ENCODE results near the gene SORCS1. TPM values are rescaled to one million over a fixed set of nuclear protein-coding genes. Genes with fewer than 3 reads are reported as not detected.

SORCS1 gene
- total RNA-seq, 4 donors from 2014 or later: 1.2 to 11.8 (median 6.2) TPM

DNA sequence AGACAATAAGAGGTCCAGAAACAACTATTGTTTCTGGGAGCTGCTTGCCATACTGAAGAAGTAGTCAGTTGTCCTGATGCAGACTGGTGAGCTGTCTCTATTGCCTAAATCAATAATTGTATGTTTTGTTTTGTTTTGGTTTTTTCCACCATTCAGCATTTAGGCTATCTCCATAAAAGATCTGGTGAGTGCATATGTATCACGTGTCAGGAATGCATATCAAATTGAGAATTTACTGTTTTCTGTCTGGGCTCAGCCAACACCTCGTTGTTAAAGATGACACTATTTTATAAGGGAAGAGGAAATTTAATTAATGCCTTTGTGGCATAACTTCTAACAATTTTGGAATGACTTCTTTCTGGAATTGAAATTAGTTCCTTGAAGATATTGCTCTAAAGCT lies 66.2 kb downstream of the SORCS1 start:
- intact Hi-C loops (cut with DNase I): no loop called here
- WGBS, 2 donors: 81 to 84% methylated on average over 2 of the region's 2 CpGs
- no peak overlapping the region for H3K4me3 ChIP-seq (replicated peaks in 1 of 3)
- no peaks in the 10 kb centered on the region for H3K4me1 ChIP-seq
- H3K27me3 ChIP-seq: no peaks in the 10 kb centered on the region
- no peak for DNase-seq
- no peak overlapping the region for H3K27ac ChIP-seq
- no peak for TF ChIP-seq POLR2A (IDR thresholded peaks at IDR 0.05)
- no peaks in the 10 kb centered on the region for H3K36me3 ChIP-seq
- no peaks in the 10 kb centered on the region for H3K9me3 ChIP-seq

DNA sequence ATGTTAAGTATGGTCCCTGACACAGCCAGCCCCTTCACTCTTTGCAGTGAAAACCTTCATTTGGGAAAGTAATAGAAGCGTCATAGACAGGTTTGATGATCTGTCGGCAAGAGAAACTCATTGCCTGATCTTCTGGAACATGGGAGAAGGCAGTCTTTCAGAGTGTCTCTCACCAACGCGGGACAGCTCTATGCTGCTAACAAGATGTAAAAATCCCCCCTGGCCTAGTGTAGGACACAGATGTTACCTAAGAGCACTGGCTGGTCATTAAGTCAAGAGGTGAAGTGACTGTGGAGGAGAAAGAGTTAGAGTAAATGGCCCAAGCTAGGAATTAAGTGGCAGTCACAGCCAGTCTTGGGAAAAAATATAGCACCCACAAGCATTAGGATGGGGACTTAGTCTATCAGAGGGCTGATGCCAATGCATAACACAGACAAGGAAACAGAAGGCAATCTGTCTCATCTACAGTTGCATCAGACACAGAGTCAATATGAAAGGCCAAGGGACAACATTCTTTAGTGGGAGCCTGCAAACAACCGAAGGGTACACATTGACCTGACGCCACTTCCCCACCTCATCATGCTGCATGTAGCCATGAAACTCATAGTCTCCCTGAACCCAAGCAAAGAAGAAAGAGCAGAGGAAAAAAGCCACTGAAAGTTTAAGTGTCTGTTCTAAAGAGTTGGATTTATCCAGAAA lies 69.5 kb downstream of the SORCS1 start:
- no peaks in the 10 kb centered on the region for H3K4me1 ChIP-seq
- WGBS, 2 donors: 89 to 95% methylated on average over 6 of the region's 6 CpGs
- H3K4me3 ChIP-seq (replicated peaks in 1 of 3): no peak overlapping the region
- no peaks in the 10 kb centered on the region for H3K27me3 ChIP-seq
- intact Hi-C loops (cut with DNase I): no loop called here
- H3K9me3 ChIP-seq: no peaks in the 10 kb centered on the region
- TF ChIP-seq, protein P1, sequence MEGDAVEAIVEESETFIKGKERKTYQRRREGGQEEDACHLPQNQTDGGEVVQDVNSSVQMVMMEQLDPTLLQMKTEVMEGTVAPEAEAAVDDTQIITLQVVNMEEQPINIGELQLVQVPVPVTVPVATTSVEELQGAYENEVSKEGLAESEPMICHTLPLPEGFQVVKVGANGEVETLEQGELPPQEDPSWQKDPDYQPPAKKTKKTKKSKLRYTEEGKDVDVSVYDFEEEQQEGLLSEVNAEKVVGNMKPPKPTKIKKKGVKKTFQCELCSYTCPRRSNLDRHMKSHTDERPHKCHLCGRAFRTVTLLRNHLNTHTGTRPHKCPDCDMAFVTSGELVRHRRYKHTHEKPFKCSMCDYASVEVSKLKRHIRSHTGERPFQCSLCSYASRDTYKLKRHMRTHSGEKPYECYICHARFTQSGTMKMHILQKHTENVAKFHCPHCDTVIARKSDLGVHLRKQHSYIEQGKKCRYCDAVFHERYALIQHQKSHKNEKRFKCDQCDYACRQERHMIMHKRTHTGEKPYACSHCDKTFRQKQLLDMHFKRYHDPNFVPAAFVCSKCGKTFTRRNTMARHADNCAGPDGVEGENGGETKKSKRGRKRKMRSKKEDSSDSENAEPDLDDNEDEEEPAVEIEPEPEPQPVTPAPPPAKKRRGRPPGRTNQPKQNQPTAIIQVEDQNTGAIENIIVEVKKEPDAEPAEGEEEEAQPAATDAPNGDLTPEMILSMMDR (IDR thresholded peaks at IDR 0.05): no peak
- TF ChIP-seq POLR2A (IDR thresholded peaks at IDR 0.05): no peak
- no peaks in the 10 kb centered on the region for H3K36me3 ChIP-seq
- H3K27ac ChIP-seq: no peak overlapping the region
- DNase-seq: no peak

GRCh38 chr10:107092321-107092720 lies 72.2 kb downstream of the SORCS1 start:
- Histone ChIP-seq H3K4me3 (replicated peaks in 1 of 3) (no peak overlapping the region), H3K4me1 (no peaks in the 10 kb centered on the region), H3K27me3 (no peaks in the 10 kb centered on the region), H3K36me3 (no peaks in the 10 kb centered on the region), H3K9me3 (no peaks in the 10 kb centered on the region), H3K27ac (no peak overlapping the region)
- intact Hi-C loops (cut with DNase I): no loop called here
- TF ChIP-seq, protein P1 (IDR thresholded peaks at IDR 0.05): no peak
- no peak for TF ChIP-seq POLR2A (IDR thresholded peaks at IDR 0.05)
- no peak for DNase-seq
- 62 to 75% methylated on average over 1 of the region's 1 CpG for WGBS, 2 donors

DNA sequence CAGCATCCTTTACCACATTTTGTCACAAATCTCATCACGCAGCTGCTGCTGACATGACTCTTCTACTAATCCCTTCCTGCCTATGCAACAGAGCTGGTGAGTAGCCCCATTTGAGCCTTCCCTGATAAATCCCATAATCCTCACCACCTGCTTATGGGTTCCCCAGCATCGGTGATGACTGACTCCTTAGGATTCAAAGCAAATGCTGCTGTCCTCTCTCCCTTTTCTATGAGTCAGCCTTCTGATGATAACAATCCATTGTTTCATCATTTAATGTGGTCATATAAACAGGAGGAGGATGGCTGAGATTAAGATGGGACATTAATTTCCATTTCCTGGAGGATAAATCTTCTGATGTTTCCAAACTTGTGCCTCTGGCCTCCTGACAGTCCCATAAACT lies 73.4 kb downstream of the SORCS1 start:
- Histone ChIP-seq H3K27me3 (no peaks in the 10 kb centered on the region), H3K9me3 (no peaks in the 10 kb centered on the region), H3K4me3 (replicated peaks in 1 of 3) (no peak overlapping the region), H3K4me1 (no peaks in the 10 kb centered on the region), H3K27ac (no peak overlapping the region), H3K36me3 (no peaks in the 10 kb centered on the region)
- TF ChIP-seq, protein P1 (IDR thresholded peaks at IDR 0.05): no peak
- no peak for TF ChIP-seq POLR2A (IDR thresholded peaks at IDR 0.05)
- DNase-seq: no peak
- 78 to 86% methylated on average over 2 of the region's 2 CpGs for WGBS, 2 donors
- intact Hi-C loops (cut with DNase I): no loop called here

DNA sequence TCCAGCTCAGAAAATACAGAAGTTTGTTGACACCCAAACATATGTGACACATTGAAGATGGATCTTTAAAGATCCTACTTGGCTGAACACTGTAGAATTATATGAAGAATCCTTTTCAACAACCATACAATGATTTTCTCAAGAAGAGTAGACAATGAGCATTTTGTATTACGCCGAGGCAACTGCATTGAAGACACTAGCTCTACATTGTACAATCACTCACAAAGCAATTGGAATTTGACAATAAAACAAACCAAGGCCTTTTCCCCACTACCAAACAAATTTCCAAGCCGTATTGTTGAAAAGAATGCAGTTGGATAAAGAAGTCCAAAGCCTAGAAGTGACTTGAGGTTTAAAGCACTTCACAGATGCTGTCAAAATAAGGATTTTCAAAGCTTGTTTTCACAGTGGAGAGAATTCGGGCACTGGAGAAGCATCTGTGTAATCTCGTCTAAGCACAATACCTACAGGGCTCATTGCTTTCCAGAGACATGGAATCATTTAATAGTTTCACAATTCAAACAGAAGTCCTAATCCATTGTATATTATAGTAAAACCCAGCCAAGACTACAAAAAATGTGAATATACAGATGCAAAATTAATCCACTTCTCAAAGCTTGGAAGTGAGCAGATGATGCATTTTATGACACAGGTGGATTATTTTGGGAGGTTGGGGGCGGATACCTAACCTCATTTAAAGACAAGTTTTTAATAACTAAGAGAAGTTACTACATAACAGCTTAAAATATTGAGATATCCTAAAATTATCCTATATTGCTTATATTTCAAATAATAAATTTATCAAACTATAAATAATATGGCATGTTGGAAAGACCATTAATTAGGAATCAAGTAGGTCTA lies 78.6 kb downstream of the SORCS1 start:
- Histone ChIP-seq H3K27ac (no peak overlapping the region), H3K4me1 (peaks cover 0 to 7% of the 10 kb centered on the region in 2 donors), H3K9me3 (no peaks in the 10 kb centered on the region), H3K4me3 (replicated peaks in 1 of 3) (no peak overlapping the region), H3K27me3 (no peaks in the 10 kb centered on the region), H3K36me3 (no peaks in the 10 kb centered on the region)
- WGBS, 2 donors: 54 to 59% methylated on average over 6 of the region's 6 CpGs
- intact Hi-C loops (cut with DNase I): no loop called here
- TF ChIP-seq, protein P1 (IDR thresholded peaks at IDR 0.05): no peak
- TF ChIP-seq POLR2A (IDR thresholded peaks at IDR 0.05): no peak
- DNase-seq: no peak

Data from thyroid gland (tissue), 4 donors.